GM12801 (cell line): ENCODE data around the gene SHFL.

Source experiments
- TF ChIP-seq, protein P1 (sequence below): IDR thresholded peaks from one replicate; pipeline ENCODE4 v1.5.1; 2011; ENCODE audit warnings: control low read depth; ENCODE audit not compliant: insufficient read length; ENCODE audit errors: extremely low read depth

The SHFL gene

DNA sequence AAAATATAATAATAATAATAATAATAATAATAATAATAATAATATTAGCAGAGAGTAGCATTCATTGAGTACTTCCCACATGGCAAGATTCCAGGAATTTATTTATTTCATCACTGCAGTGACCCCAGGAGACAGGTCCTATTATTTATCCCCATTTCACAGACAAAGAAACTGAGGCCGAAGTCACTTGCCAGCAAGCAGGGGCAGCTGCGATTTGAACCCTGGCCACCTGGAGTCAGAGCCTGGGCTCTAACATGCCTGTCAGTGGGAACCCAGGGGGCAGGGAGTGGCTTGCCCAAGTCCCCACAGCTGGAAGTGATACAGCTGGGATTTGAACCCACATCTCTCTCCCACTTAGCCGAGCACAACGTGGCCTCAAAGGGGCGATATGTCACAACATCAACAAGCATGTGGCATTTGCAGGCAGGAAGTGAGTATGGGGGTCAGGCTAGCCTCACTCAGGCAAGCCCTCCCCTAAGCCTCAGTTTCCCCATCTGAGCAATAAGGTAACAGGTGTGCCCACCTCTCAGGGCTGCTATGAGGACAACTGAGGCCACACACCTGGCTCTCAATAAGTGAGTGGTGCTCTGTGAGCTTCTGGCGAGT, 2.9 kb downstream of the SHFL start:
- TF ChIP-seq, protein P1, sequence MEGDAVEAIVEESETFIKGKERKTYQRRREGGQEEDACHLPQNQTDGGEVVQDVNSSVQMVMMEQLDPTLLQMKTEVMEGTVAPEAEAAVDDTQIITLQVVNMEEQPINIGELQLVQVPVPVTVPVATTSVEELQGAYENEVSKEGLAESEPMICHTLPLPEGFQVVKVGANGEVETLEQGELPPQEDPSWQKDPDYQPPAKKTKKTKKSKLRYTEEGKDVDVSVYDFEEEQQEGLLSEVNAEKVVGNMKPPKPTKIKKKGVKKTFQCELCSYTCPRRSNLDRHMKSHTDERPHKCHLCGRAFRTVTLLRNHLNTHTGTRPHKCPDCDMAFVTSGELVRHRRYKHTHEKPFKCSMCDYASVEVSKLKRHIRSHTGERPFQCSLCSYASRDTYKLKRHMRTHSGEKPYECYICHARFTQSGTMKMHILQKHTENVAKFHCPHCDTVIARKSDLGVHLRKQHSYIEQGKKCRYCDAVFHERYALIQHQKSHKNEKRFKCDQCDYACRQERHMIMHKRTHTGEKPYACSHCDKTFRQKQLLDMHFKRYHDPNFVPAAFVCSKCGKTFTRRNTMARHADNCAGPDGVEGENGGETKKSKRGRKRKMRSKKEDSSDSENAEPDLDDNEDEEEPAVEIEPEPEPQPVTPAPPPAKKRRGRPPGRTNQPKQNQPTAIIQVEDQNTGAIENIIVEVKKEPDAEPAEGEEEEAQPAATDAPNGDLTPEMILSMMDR: no peak

DNA sequence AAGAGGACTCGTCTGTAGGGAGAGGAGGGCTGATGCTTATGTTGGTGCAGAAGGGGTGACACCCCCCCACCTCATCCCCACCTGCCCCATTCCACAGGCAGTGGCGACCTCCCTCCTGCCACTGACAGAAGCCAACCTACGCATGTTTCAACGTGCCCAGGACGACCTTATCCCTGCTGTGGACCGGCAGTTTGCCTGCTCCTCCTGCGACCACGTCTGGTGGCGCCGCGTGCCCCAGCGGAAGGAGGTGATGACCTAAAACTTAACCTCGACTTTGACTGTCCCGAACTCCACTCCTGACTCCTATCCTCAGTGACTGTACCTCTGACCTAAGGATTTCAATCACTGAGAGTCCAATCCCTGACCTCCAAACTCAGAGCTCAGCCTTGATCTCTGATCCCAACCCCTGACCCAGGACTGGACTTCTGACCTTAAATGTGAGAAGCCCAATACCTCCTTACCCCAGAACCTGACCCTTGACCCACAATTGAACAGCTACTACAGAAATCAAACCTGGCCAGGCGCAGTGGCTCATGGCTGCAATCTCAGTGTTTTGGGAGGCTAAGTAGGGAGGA, 3.8 kb downstream of the SHFL start:
- TF ChIP-seq, protein P1: no peak

DNA sequence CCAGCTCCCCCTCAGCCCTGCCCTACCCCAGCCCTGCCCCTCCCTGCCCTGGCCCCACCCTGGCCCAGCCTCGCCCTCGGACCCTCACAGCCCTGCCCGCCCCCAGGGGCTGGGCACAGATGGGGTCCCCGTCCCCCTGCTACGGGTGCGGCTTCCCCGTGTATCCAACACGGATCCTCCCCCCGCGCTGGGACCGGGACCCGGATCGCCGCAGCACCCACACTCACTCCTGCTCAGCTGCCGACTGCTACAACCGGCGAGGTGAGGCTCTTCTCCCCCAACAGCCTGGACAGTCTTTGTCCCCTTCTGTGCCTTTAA, 5.2 kb downstream of the SHFL start:
- TF ChIP-seq, protein P1: no peak

DNA sequence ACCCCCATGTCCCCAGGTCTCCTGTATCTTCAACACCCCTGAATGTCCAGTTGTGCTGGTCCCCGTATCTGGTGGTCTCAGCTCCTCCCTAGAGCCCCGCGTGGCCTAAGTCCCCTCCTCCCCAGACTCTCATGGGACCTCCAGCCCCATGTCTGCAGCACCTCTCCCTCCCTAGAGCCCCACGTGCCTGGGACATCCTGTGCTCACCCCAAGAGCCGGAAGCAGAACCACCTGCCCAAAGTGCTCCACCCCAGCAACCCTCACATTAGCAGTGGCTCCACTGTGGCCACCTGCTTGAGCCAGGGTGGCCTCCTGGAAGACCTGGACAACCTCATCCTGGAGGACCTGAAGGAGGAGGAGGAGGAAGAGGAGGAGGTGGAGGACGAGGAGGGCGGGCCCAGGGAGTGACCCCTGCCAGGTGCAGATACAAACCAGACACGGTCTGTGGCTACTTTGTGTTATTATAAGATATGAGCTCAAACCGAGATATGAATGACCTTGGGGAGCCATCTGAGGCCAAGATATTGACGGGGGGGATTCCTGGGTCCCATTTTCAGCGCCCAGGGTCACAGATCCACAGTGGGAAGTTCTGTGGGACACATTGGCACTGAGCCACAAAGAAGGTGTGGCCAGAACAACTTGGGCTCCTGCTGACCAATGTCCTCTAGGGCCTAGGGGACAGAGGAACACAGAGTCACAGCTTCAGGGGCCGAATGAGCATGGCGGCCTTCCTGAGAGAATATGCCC, 6.0 kb downstream of the SHFL start:
- TF ChIP-seq, protein P1: no peak

DNA sequence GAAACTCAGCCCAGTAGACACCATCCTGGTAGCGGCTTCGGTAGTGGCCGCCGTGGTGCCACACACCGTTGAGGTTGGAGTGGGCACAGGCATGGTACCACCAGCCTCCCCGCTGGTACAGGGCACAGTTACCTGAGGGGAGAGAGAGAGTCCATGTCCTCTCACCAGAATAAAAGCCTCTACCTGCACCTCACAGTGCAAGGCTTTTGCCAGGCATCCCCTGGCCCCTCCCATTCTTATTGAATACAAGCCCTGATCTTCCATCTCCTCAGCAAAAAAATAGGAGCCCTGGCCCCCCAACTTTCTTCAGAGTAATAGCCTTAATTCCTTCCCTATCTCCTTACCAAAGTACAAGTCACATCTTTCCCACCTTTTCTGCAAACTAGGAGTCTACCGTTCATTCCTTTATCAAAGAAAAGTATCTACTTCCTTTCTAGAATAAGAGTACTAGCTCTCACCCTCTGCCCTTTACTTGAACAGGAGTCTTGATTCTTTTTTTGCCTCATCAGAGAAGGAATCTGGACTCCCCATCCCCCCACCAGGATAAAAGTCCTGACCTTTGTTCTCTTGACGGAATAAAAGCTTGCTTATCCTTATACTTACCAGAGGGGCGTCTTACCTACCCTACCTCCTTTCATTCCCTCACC, 6.7 kb downstream of the SHFL start:
- TF ChIP-seq, protein P1: no peak

DNA sequence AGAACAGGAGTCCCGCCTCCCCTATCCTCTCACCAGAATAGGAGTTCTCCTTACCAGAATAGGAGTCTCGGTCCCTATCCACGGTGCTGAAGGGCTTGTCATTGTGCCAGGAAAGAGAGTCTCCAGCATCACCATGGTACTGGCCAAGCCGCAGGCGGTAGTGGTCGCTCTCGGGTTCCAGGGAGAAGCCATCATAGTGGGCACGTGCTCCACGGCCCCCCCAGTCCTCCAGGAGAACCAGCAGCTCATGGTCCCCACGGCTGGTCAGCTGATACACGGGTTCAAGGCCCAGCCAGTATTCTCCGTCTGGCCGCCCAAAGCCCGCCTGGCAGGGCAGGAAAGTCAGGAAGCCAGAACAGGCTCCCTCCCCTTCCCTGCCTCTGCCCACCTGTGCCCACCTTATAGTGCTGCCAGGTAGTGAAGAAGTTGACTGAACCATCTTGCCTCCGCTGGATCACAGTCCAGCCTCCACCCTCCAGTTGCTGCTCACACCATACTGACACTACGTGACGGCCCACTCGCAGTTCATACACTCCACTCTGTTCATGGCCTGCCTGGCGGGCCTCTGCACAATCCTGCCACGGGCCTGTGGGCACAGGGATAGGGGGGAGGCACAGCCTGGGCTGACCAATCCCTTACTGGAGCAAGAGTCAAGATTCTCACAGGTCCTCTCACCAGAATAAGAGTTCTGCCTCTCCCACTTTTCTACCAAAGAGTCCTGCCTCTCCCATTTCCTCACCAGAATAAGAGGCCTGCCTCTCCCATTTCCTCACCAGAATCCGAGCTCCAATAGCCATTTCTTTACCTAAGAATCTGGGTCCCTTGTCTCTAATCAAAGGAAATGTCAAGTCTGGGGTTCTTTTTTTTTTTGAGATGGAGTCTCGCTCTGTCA, 7.4 kb downstream of the SHFL start:
- TF ChIP-seq, protein P1: no peak

DNA sequence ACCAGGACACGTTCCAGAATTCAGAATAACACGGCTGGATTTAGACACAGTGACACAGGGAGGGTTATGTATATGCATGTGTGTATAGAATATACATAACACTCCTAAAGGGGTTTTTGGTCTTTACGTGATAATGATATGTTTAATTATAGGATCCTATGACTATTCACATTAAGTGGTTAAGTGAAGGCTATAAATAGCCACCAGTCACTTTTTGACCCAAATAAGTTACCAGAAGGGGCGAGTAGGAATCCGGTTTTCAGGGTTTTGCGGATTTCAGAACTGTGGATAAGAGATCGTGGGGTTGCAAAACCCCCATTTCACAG, 9.5 kb downstream of the SHFL start:
- TF ChIP-seq, protein P1: no peak
